NB4 (cell line): ENCODE data around the gene TNFRSF8.
A peak's percentile ranks its signal among the peaks of the same experiment; 100 is the strongest.

ENCODE experiments used
- DNase-seq: peaks from one replicate; pipeline ENCODE4 v3.0.0; 2010; ENCODE audit warnings: low read depth
- H3K4me3 ChIP-seq: one replicate; pipeline ENCODE4 v1.5.1; 2011; ENCODE audit warnings: mild to moderate bottlenecking, low read depth, low read length, moderate library complexity
- MYC ChIP-seq: IDR thresholded peaks from 2 replicates; pipeline ENCODE4 v1.6.1; 2011; ENCODE audit warnings: low read depth, low read length
- POLR2A ChIP-seq: IDR thresholded peaks from 2 replicates; pipeline ENCODE4 v1.6.1; 2011; ENCODE audit warnings: mild to moderate bottlenecking; ENCODE audit not compliant: insufficient read length; ENCODE audit errors: extremely low read depth
- TF ChIP-seq, protein P1 (sequence below): IDR thresholded peaks from 2 replicates; pipeline ENCODE4 v1.6.1; 2011; ENCODE audit warnings: low read depth, low read length
- TF ChIP-seq, protein P2 (sequence below): IDR thresholded peaks from one replicate; pipeline ENCODE4 v1.5.1; 2012; ENCODE audit warnings: low read depth, low read length

The TNFRSF8 gene

DNA sequence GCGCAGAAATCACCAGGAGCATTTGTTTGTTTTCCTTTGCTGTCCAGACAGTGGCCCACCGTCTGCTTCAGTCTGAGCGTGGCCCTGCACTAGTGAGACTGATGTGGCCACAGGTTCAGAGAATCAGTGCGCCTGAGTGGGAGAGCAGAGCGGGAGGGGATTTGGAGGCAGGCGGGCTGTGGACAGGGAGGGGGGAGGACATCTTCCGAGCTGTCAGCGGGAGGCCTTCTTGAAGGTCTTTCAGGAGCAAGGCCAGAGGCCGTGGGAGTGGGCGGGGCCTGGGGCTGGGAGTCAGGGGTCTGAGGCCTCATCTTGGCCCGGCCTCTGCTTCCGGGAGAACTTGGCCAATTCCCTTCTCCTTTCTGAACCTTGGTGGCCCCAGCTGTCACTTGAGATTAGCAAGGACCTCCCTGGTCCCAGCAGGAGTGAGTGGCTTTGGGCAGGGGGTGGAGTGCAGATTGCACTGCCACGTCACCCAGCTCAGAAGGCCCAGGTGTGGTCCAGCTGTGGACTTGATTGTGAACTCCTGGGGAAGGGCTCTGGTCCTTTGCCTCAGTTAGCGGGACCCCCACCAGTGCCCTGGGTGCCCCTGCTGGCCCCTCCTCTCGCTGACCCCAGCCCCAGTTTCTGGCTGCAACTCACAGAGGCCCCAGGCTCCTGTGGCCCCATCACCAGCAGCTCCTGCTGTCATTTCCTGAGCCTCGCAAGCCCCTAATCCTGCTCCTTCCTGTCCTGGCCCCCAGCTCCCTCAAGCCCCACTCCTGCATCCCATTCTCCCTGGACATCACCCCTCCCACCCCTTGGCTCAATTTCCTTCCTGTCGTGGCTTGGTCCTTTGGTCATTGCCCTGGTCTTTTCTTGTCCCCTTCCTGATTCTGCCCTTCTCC is 112.1 kb downstream of the TNFRSF8 start:
- H3K4me3 ChIP-seq = no peak overlapping the region
- no peak for DNase-seq
- TF ChIP-seq, protein P1, sequence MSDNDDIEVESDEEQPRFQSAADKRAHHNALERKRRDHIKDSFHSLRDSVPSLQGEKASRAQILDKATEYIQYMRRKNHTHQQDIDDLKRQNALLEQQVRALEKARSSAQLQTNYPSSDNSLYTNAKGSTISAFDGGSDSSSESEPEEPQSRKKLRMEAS = no peak
- no peak for TF ChIP-seq POLR2A
- no peak for TF ChIP-seq MYC
- TF ChIP-seq, protein P2, sequence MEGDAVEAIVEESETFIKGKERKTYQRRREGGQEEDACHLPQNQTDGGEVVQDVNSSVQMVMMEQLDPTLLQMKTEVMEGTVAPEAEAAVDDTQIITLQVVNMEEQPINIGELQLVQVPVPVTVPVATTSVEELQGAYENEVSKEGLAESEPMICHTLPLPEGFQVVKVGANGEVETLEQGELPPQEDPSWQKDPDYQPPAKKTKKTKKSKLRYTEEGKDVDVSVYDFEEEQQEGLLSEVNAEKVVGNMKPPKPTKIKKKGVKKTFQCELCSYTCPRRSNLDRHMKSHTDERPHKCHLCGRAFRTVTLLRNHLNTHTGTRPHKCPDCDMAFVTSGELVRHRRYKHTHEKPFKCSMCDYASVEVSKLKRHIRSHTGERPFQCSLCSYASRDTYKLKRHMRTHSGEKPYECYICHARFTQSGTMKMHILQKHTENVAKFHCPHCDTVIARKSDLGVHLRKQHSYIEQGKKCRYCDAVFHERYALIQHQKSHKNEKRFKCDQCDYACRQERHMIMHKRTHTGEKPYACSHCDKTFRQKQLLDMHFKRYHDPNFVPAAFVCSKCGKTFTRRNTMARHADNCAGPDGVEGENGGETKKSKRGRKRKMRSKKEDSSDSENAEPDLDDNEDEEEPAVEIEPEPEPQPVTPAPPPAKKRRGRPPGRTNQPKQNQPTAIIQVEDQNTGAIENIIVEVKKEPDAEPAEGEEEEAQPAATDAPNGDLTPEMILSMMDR = no peak

DNA sequence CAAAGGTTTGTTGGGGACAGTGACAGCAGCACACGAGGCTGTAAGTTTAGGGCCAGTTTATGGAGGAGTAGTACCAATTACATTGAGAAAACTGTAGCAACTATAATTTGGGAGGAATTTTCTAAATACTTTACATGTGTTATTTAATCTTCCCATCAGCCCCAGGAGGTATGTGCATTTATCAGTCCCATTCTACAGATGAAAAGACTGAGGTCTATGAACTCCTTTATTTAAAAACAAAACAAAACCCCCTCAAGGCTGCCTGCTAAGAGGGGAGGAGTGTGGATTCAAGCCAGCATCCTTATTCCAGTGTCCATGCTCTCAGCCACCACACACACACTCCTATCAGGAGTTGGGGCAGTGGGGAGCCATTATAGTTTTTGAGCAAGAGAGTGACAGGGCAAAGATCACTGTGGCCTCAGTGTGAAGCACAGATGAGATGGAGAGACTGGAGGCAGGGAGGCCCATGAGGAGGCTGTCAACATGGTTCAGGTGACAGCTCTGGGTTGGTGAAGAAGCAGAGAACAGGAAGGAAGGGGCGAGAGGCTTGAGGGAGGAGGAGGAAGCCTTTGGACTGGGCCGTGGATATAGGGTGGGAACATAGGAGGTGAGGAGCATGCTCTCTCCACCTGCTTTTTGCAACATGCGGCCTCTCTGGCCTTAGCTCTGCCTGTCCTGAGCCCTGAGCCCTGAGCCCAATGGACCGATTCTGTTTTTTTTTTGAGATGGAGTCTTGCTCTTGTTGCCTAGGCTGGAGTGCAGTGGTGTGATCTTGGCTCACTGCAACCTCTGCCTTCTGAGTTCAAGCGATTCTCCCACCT is 113.4 kb downstream of the TNFRSF8 start:
- DNase-seq = no peak
- TF ChIP-seq MYC (no peak), POLR2A (no peak)
- TF ChIP-seq, protein P1 = no peak
- TF ChIP-seq, protein P2 = no peak
- no peak overlapping the region for H3K4me3 ChIP-seq

DNA sequence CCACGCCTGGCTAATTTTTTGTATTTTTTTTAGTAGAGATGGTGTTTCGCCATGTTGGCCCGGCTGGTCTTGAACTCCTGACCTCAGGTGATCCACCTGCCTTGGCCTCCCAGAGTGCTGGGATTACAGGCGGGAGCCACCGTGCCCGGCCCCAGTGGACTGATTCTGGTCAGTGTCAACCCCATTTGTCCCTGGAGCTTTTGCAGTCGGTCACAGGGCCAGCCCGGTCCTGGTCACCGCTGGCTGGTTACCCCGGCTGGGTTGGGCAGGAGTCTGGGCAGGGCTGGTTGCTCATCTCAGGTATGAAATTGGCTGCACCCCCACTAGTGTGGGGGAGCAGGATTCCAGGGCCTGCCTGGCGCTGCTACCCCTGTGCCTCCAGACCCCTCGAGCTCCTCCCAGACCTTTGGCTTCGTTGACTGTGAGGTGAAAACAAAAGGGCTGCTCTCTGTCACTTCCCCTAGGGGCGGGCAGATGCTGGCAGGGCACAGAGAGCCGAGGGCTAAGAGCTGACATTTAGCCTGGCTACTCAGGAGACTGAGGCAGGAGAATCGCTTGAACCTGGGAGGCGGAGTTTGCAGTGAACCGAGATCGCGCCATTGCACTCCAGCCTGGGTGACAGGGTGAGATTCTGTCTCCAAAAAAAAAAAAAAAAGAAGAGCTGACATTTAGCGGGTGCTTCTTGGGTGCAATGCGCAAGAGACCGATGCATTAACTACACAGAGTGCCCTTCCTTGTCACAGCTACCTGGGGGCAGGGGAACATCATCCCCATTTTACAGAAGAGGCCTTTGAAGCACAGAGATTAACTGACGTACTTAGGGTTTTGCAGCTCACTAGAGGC is 114.3 kb downstream of the TNFRSF8 start:
- DNase-seq = no peak
- no peak overlapping the region for H3K4me3 ChIP-seq
- TF ChIP-seq, protein P1 = no peak
- TF ChIP-seq, protein P2 = no peak
- TF ChIP-seq POLR2A (no peak), MYC (no peak)

DNA sequence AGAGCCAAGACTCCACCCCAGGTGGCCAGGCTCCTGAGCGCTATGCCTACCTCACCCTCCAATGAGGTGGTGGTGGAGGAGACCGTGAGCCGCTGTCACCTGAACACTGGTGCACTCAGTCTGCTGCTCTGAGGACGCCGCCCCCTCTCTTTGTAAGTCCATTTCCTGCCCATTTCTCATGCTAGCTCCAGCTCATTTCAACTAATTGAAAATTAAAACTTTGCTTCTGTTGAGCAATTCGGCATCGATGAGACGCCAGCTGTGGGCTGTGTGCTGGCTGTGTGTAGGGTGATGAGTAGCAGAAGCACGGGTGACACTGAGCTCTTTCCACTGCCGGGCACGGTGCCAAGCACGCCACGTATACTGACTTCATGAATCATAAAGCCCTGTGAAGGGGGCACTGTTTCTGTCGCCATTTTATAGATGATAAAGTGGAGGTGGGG is 114.9 kb downstream of the TNFRSF8 start:
- peak; percentile 80 for DNase-seq
- H3K4me3 ChIP-seq = no peak overlapping the region
- TF ChIP-seq, protein P1 = no peak; the same call in none of the 2 replicates
- TF ChIP-seq MYC = no peak
- TF ChIP-seq, protein P2 = no peak
- no peak for TF ChIP-seq POLR2A

DNA sequence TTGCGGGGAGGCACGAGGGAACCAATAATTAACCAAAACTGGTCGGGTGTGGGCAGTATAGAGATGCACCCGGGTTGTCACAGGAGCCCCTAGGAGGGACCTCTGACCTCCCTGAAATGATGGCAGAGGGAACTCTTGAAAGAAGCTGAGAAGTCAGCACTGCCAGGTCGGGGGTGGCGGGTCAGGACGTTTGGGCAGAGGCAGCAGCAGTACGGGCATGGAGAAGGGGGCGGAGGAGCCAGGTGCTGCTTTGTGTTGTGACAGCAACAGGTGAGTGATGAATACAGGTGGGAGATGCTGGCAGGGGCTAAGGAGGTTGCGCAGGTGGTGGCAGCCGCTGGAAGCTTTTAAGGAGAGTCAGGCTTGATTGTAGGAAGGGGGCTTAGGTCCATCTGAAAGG is 115.4 kb downstream of the TNFRSF8 start:
- DNase-seq = no peak
- no peak overlapping the region for H3K4me3 ChIP-seq
- TF ChIP-seq, protein P1 = no peak
- no peak for TF ChIP-seq MYC
- TF ChIP-seq, protein P2 = no peak
- no peak for TF ChIP-seq POLR2A
